GM19025 (cell line): ENCODE measurements around the gene IRF2BP2.

Source experiments
- ATAC-seq: cut with Tn5 transposase; IDR thresholded peaks from one replicate; pipeline ENCODE4 v1.9.1; 2021; ENCODE audit warnings: mild to moderate bottlenecking, low read depth, moderate library complexity; ENCODE audit not compliant: unreplicated experiment

IRF2BP2 gene

GRCh38 chr1:234614081-234614489, 4.1 kb upstream of the IRF2BP2 start:
- ATAC-seq = no peak

- ATAC-seq = no peak
Observed at GRCh38 chr1:234613128-234613875, 3.3 kb upstream of the IRF2BP2 start.

- peak; percentile 23 for ATAC-seq
Observed at GRCh38 chr1:234612352-234613127, 2.6 kb upstream of the IRF2BP2 start.

GRCh38 chr1:234611847-234612351, 1.9 kb upstream of the IRF2BP2 start:
- ATAC-seq = no peak

- peak; percentile 17 for ATAC-seq
Observed at GRCh38 chr1:234611225-234611846, 1.4 kb upstream of the IRF2BP2 start.

GRCh38 chr1:234610666-234611224, 767 bp upstream of the IRF2BP2 start:
- peak; percentile 39 for ATAC-seq

GRCh38 chr1:234609691-234610042, 311 bp downstream of the IRF2BP2 start:
- ATAC-seq = peak; percentile 0

- peak; percentile 8 for ATAC-seq
Observed at GRCh38 chr1:234608911-234609690, 877 bp downstream of the IRF2BP2 start.

- ATAC-seq = no peak
Observed at GRCh38 chr1:234608025-234608910, 1.7 kb downstream of the IRF2BP2 start.

GRCh38 chr1:234607109-234608024, 2.6 kb downstream of the IRF2BP2 start:
- no peak for ATAC-seq

- ATAC-seq = no peak
Observed at GRCh38 chr1:234606784-234607108, 3.2 kb downstream of the IRF2BP2 start.

GRCh38 chr1:234605983-234606783, 3.8 kb downstream of the IRF2BP2 start:
- no peak for ATAC-seq

GRCh38 chr1:234605399-234605982, 4.5 kb downstream of the IRF2BP2 start:
- no peak for ATAC-seq

GRCh38 chr1:234604495-234605398, 5.2 kb downstream of the IRF2BP2 start:
- ATAC-seq = no peak

GRCh38 chr1:234603221-234604204, 6.5 kb downstream of the IRF2BP2 start:
- ATAC-seq = no peak
